22Rv1 (cell line): ENCODE measurements around the gene PPM1J.

Experiments used
- CTCF ChIP-seq: fragments of 450-650 bp; IDR thresholded peaks from 2 replicates; pipeline ENCODE4 v1.5.1; 2017; ENCODE audit warnings: mild to moderate bottlenecking
- ZFX ChIP-seq: fragments of 450-650 bp; IDR thresholded peaks from 2 replicates; pipeline ENCODE4 v1.6.1; 2017; ENCODE audit warnings: antibody characterized with exemption, borderline replicate concordance

- TF ChIP-seq CTCF (no peak), ZFX (no peak)
Observed at GRCh38 chr1:112704934-112705627, 10.1 kb downstream of the PPM1J start.
